Nephron progenitor cell (in vitro differentiated cells): ENCODE data around the gene MRTFA.
A peak's percentile ranks its signal among the peaks of the same experiment; 100 is the strongest.
"Not testable (repeated sequence)": the region's sequence is repeated elsewhere in the genome, so short reads cannot be mapped to it uniquely, and the experiment has no call there.

Experiments used
- DNase-seq: peaks from one replicate; pipeline ENCODE4 v3.0.0; 2021
- H3K27ac Mint-ChIP-seq: 2 replicates; pipeline ENCODE4 v1.8.0; 2021; ENCODE audit warnings: mild to moderate bottlenecking, moderate library complexity, mixed read lengths
- H3K27me3 Mint-ChIP-seq: 2 replicates; pipeline ENCODE4 v1.8.0; 2021; ENCODE audit warnings: mild to moderate bottlenecking, low read depth, mixed read lengths; ENCODE audit not compliant: poor library complexity
- H3K36me3 Mint-ChIP-seq: 2 replicates; pipeline ENCODE4 v1.8.0; 2021; ENCODE audit warnings: low read depth, mixed read lengths
- H3K4me1 Mint-ChIP-seq: 2 replicates; pipeline ENCODE4 v1.8.0; 2021; ENCODE audit warnings: mixed read lengths
- H3K4me3 Mint-ChIP-seq: 2 replicates; pipeline ENCODE4 v1.8.0; 2021; ENCODE audit warnings: mild to moderate bottlenecking, moderate library complexity, mixed read lengths
- H3K9me3 Mint-ChIP-seq: 2 replicates; pipeline ENCODE4 v1.8.0; 2021; ENCODE audit warnings: mild to moderate bottlenecking, moderate library complexity, mixed read lengths
- CTCF ChIP-seq: fragments of 200-600 bp; sonication (generic); IDR thresholded peaks from 2 replicates; pipeline ENCODE4 v1.5.0; 2021; ENCODE audit warnings: antibody characterized with exemption

MRTFA gene

GRCh38 chr22:40516416-40516815 is 120.1 kb downstream of the MRTFA start:
- TF ChIP-seq CTCF, result no peak
- H3K4me3 Mint-ChIP-seq, result no peak overlapping the region
- no peak for DNase-seq
- H3K36me3 Mint-ChIP-seq, result peaks cover 27% of the 10 kb centered on the region
- peaks cover 11% of the 10 kb centered on the region for H3K27me3 Mint-ChIP-seq
- H3K9me3 Mint-ChIP-seq, result peaks cover 4% of the 10 kb centered on the region
- H3K4me1 Mint-ChIP-seq, result no peaks in the 10 kb centered on the region
- no peak overlapping the region for H3K27ac Mint-ChIP-seq

DNA sequence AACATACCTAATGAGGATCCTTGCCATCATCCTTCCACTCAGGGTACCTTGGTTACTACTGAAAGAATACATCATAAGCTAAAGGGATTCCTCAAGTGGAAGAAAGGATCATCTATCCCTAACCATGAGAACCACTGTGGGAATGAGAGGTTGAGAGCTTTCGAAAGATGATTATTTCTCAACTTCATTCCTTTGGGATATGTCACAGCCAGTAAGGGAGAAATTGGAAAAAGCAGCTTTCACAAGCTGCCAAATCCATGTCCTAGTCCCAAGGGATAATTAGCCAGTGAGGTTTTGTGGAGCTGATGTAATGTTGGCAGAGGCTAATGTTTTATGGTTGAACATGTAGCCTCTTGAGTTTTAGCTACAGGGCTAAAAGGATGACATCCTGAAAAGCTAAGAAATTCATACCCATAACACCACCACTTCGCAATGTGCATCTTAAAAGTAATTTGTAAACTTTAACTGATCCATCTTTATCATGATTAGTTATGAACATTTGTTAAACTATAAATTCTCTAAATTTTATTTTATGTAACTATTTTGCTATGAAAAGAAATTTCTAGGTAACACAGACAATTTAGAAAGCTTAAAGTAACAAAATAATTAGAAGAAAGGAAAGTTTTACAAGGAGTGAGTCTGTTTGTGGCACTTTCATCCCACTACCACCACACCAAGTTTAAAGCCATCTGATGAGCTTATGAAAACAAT is 123.9 kb downstream of the MRTFA start:
- TF ChIP-seq CTCF, result no peak
- H3K36me3 Mint-ChIP-seq, result no peaks in the 10 kb centered on the region
- no peak overlapping the region for H3K4me3 Mint-ChIP-seq
- DNase-seq, result no peak
- H3K4me1 Mint-ChIP-seq, result peaks cover 29% of the 10 kb centered on the region
- no peaks in the 10 kb centered on the region for H3K9me3 Mint-ChIP-seq
- peaks cover 6% of the 10 kb centered on the region for H3K27me3 Mint-ChIP-seq
- H3K27ac Mint-ChIP-seq, result no peak overlapping the region

DNA sequence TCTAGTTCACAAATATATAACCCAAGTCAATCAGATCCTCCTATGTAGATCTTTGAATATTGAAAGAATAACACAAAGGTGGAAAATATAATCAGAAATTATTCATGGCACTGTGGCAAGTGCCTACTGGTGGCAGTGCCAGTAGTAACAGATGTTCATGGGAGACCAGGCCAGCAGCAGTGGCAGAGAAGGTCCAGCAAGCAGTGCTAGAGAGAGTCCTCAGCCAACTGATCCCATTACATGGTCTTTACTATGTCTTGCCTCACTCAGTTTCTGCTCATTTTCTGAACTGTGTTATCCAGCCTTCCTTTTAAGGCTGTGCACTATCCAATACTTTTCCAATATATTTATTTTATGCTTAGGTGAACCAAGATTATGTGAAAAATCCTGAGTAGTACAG is 124.9 kb downstream of the MRTFA start:
- no peaks in the 10 kb centered on the region for H3K9me3 Mint-ChIP-seq
- no peak for DNase-seq
- H3K27me3 Mint-ChIP-seq, result peaks cover 3% of the 10 kb centered on the region
- no peak overlapping the region for H3K4me3 Mint-ChIP-seq
- no peak for TF ChIP-seq CTCF
- no peak overlapping the region for H3K27ac Mint-ChIP-seq
- peaks cover 38% of the 10 kb centered on the region for H3K4me1 Mint-ChIP-seq
- no peaks in the 10 kb centered on the region for H3K36me3 Mint-ChIP-seq

DNA sequence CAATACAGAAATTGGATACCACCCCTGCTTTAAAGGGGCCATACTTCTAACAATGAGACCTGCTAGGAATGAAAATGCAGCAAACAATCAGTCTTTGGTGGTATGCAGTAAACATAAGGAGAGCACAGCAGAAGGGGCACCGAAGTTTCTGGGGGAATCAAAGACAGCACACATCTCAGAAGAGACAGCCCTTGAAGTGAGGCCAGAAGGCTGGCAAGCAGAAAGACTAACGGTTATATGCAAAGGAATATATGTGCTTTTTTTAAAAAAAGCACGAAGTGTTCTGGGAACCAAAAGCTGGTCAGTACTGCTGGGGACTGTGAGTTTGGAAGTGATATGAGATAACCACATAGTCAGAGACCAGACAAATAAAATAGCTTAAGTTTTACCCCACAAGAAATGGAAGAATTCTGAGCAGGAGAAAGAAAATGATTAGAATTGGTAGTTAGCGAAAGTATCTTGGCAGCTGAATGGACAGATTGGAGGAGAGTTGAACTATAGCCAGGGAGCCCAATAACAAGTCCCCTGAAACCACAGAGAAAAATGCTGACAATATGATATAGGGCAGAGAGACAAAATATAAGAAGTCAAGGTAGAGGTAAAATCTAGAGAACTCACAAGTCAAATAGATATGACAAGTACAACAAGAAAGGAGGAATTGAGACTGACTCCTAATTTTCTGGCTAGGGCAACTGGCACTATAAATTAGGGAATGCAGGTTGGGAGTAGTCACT is 125.7 kb downstream of the MRTFA start:
- H3K27me3 Mint-ChIP-seq, result peaks cover 3% of the 10 kb centered on the region
- H3K36me3 Mint-ChIP-seq, result no peaks in the 10 kb centered on the region
- peak overlapping the region; percentile 19 for H3K27ac Mint-ChIP-seq
- no peaks in the 10 kb centered on the region for H3K9me3 Mint-ChIP-seq
- no peak overlapping the region for H3K4me3 Mint-ChIP-seq
- no peak for TF ChIP-seq CTCF
- peaks cover 38% of the 10 kb centered on the region for H3K4me1 Mint-ChIP-seq
- DNase-seq, result no peak

GRCh38 chr22:40509401-40510134 is 127.0 kb downstream of the MRTFA start:
- peaks cover under 1% of the 10 kb centered on the region for H3K27me3 Mint-ChIP-seq
- no peak for TF ChIP-seq CTCF
- no peak for DNase-seq
- no peak overlapping the region for H3K27ac Mint-ChIP-seq
- peaks cover 38% of the 10 kb centered on the region for H3K4me1 Mint-ChIP-seq
- no peak overlapping the region for H3K4me3 Mint-ChIP-seq
- no peaks in the 10 kb centered on the region for H3K36me3 Mint-ChIP-seq
- peaks cover 3% of the 10 kb centered on the region for H3K9me3 Mint-ChIP-seq

DNA sequence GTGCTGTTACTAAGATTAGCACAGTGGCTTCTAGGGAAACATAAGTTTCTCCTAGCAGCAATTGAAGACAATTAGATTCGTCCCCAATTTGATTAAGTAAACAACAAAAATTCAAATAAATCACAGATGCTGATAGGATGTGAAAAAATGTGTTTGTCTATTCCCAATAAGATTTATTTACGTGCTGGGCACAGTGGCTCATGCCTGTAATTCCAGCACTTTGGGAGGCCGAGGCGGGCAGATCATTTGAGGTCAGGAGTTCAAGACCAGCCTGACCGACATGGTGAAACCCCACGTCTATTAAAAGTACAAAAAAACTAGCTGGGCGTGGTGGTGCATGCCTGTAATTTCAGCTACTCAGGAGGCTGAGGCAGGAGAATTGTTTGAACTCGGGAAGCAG is 128.5 kb downstream of the MRTFA start:
- peaks cover 38% of the 10 kb centered on the region for H3K4me1 Mint-ChIP-seq
- H3K4me3 Mint-ChIP-seq, DNase-seq, H3K9me3 Mint-ChIP-seq, H3K36me3 Mint-ChIP-seq, H3K27ac Mint-ChIP-seq, H3K27me3 Mint-ChIP-seq: not testable (repeated sequence)
